ENCODE data around the gene SORBS2.

- TF ChIP-seq EZH2 (IDR thresholded peaks at IDR 0.05; ENCODE audit: insufficient read depth, poor library complexity, severe bottlenecking) (no peak), EZH2phosphoT487 (IDR thresholded peaks at IDR 0.05; ENCODE audit: insufficient read depth, low read depth) (no peak)
Measured at GRCh38 chr4:185578284-185578683, 233.7 kb downstream of the SORBS2 start.

Measured in GM23248 (cell line).